Vagina (tissue), 2 donors: Measurements from ENCODE around the gene NRP1.

Experiments
- POLR2A ChIP-seq, 2 donors: fragments of 450-650 bp; IDR thresholded peaks; one replicate each; pipeline ENCODE4 v1.6.1; 2017; ENCODE audit warnings: antibody characterized with exemption in 2 of 2, mild to moderate bottlenecking in 2 of 2, moderate library complexity in 2 of 2
- POLR2AphosphoS5 ChIP-seq, 2 donors: sonication (generic); formaldehyde crosslinking; IDR thresholded peaks; one replicate each; pipeline ENCODE4 v1.9.0; 2017; ENCODE audit warnings: antibody characterized with exemption in 2 of 2, mild to moderate bottlenecking in 2 of 2, low read depth in 1 of 2; ENCODE audit not compliant: insufficient read depth in 1 of 2
- TF ChIP-seq, protein P1 (sequence below), 3 experiments: fragments of 450-650 bp in 2 of 3; fragments of 200-600 bp in 1 of 3; sonication (generic) in 1 of 3; IDR thresholded peaks; one replicate each; pipeline ENCODE4 v1.5.1; 2017 to 2019; ENCODE audit warnings: antibody characterized with exemption in 3 of 3, mild to moderate bottlenecking in 2 of 3, moderate library complexity in 2 of 3

GRCh38 chr10:33153968-33154327 lies 180.5 kb downstream of the NRP1 start:
- no peak for TF ChIP-seq POLR2A (IDR thresholded peaks at IDR 0.05)
- TF ChIP-seq, protein P1, sequence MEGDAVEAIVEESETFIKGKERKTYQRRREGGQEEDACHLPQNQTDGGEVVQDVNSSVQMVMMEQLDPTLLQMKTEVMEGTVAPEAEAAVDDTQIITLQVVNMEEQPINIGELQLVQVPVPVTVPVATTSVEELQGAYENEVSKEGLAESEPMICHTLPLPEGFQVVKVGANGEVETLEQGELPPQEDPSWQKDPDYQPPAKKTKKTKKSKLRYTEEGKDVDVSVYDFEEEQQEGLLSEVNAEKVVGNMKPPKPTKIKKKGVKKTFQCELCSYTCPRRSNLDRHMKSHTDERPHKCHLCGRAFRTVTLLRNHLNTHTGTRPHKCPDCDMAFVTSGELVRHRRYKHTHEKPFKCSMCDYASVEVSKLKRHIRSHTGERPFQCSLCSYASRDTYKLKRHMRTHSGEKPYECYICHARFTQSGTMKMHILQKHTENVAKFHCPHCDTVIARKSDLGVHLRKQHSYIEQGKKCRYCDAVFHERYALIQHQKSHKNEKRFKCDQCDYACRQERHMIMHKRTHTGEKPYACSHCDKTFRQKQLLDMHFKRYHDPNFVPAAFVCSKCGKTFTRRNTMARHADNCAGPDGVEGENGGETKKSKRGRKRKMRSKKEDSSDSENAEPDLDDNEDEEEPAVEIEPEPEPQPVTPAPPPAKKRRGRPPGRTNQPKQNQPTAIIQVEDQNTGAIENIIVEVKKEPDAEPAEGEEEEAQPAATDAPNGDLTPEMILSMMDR (IDR thresholded peaks at IDR 0.05), result no peak
- no peak for TF ChIP-seq POLR2AphosphoS5 (IDR thresholded peaks at IDR 0.05; ENCODE audit: insufficient read depth in 1 of 2, low read depth in 1 of 2)
